NCI-H2196 (cell line): Measurements from ENCODE around the gene FBXO42.

Experiments used
- DNase-seq: peaks from one replicate; lab custom pipeline; 2025; ENCODE audit not compliant: unreplicated experiment; lab: John Stamatoyannopoulos, UW

The FBXO42 gene

DNA sequence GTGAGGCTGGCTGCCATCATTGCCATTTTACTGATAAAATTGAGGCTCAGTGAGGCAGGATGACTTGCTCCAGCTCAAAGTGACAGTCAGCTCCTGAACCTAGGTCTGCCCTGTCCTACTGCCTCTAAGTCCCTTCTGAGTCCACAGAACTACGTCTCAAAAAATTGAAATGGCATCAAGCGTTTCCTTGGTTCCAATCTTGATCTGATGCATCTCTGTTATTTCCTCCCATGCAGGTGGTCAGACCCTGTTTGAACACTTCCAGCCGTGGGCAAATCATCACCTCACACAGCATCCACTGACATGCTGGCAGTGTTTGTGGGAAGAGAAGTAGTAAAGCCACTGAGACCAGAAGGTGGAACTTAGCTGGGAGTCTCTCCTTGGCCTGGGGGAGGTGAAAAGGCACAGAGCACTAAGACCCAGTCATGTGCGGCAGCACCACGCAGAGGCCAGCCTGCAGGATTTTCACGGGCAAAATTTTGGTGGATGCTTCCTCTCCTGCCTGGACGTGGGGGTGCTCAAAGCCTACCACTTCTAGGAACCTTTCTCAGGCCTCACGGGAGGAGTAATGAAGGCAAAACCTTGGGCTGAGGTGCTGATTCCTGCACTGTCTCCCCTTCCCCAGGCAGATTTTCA is 107.5 kb downstream of the FBXO42 start:
- no peak for DNase-seq

DNA sequence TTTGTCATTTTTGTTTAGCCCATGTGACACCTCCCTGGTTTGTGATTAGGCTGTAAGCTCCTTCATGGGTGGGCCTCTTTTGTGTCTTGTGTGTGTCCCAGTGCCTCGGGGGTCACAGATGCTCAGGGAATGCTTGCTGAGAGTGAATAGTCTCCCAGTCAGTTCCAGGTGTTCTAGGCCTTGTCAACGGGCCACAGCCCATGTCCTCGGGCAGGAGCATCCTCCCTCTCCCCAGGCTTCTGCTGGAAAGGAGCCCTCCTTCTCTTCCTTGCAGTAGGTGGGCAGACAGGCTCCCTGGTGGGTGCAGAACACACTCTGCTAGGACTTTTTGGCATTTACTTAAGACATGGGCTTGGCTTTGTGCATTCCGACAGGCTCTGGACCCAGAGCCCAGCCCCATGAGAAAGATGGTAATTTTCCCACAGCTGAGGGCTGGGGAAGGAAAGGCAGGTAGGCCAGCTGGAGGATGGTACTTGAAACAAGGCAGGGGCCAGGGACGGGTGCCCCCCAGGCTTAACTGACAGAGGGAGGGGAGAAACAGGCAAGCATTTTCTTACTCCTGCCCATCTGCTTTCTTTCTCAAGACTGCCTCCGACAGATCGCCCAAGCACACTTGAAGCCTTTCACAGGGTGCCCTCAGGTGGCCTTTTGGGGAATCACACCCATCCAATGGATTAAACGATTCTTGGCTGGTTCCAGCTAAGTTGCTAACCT is 108.2 kb downstream of the FBXO42 start:
- peak; percentile 84 for DNase-seq

DNA sequence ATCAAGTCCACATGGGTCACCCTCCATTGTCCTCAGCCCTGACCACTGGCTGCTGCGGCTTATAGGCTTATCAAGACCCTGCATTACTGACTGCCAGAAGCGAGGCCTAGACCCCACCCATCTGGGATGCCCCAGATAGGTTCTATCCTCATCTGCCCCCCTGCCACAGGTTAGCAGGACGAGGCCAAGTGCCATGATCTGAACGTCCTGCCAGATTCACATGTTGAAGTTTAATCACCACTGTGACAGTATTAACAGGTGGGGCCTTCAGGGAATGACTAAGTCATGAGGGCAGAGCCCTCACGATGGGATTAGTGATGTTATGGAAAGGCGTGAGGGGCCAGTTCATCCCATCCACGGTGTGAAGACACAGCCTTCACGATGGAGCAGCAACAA is 109.1 kb downstream of the FBXO42 start:
- no peak for DNase-seq

DNA sequence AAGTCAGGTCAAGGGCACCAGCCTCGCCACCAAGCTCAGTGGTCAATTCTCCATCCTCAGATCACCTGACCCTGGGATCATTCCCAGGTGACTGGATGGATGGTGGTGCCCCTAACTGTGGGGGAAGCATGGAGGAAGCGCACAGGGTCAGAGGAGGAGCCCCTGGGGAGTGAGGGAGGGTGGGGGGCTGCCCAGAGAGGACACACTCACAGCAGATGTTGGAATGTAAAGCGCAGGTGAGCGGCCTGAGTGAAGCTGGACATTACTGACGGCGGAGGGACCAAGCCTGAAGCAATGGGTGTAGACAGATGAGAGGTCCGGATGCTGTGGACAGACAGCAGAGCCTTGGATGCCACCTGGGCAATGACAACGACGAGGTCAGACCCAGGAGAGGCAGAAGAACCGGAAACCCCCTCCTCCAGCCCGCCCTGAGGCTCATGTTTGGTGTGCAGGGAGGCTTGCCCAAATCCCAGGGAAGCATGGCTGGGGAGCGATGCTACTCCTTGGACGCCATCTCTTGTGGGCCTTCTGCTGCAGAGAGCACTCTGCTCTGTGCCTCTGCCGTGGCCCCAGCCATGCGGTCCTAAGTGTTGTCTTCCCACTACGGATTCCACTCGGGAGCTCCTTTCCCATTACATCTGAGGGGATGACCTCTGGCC is 109.6 kb downstream of the FBXO42 start:
- no peak for DNase-seq

- DNase-seq = no peak
Measured at GRCh38 chr1:16241221-16241708, 111.0 kb downstream of the FBXO42 start.

DNA sequence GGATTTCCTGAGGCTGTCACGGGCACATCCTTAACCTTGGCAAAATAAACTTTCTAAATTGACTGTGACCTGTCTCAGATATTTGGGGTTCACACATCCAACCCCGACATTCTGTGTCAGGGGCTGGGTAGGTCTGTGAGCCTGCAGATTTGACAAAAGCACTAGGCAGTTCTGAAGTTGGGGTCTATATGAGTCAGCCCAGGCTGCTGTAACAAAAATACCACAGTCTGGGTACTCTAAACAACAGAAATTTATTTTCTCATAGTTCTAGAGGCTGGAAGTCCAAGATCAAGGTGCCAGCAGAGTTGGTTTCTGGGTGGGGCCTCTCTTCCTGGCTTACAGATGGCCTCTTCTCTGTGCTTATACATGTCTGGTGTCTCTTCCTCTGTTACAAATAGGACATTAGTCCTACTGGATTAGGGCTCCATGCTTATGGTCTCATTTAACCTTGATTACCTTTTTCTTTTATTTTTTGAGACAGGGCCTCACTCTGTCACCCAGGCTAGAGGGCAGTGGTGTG is 112.2 kb downstream of the FBXO42 start:
- DNase-seq = no peak

DNA sequence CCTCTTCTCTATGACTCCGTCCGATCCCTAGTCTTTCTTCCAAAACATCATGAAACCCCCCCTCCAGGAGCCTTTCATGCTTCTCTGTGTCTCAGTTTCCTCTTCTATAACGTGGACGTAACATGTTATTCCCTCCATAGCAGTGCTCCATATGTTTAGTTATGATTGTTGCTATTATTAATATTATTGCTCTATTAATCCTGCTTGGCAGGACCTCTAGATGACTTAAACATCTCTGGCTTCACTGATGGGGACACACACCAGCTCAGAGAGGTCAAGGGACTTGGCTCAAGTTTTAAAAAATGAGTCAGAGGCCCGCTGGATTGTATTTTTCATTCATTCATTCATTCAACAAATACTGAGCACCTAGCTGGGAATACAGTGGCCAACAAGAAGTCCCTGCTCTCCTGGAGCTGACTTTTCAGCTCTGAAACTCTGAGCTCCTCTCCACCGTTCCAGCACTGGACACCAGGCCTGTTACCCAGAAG is 114.9 kb downstream of the FBXO42 start:
- DNase-seq = no peak

GRCh38 chr1:16236511-16237342 is 115.6 kb downstream of the FBXO42 start, which contains the start of gene CPLANE2:
TSS of gene CPLANE2 (minus strand) at chr1:16237183. CDS start at chr1:16236742, 441 bp downstream.
- DNase-seq = peak; percentile 97

GRCh38 chr1:16235944-16236510 is 116.3 kb downstream of the FBXO42 start:
- peak; percentile 72 for DNase-seq

- no peak for DNase-seq
Measured at GRCh38 chr1:16235347-16235746, 116.9 kb downstream of the FBXO42 start.

GRCh38 chr1:16233431-16233830 is 118.8 kb downstream of the FBXO42 start:
- DNase-seq = no peak

- DNase-seq = no peak
Measured at GRCh38 chr1:16232316-16232710, 120.0 kb downstream of the FBXO42 start.

DNA sequence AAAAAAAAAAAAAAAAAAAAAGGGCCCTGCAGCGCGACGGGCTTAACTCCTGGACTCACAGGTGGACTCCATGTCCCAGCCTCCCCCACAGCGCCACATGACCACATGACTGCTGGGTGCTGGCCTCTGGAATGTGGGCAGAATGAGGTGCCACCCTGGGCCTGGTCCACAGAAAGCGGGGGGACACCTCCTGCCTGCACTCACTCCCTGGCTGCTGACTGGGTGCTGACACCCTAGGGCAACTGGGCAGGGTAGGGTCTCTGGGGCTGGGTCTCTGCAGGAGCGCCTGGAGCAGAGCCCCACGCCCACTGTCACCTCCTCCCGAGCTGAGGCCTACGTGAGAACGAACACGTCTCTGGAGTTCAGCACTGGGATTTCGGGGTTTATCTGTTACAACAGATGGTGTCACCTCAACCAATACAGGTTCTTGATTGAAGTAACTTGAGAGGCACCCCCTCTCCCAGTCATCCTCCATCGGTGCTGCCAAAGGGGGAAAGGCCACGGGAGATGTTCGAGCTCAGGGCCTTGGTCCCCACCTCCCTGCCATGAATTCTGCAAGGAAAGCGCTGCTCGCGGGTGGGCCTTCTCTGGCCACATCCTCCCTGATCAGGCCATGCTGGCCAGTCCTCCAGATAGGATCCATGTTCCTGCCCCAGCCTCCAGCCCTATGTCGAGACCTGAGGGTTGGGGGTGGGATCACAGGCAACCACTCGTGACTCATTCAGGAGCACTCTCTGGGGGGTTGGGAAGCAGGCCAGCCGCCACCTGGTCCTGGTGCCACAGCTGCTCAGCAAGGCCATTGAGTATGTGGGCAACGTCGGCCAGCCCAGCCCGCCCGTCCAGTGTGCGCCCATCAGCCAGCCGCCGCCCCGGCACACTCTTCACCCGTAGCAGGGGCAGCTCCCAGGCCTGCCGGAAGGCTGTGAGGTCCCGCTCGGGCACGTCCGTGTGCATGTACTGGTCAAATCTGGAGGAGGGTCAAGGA is 120.7 kb downstream of the FBXO42 start:
- no peak for DNase-seq

GRCh38 chr1:16230744-16231143 is 121.5 kb downstream of the FBXO42 start:
- no peak for DNase-seq

DNA sequence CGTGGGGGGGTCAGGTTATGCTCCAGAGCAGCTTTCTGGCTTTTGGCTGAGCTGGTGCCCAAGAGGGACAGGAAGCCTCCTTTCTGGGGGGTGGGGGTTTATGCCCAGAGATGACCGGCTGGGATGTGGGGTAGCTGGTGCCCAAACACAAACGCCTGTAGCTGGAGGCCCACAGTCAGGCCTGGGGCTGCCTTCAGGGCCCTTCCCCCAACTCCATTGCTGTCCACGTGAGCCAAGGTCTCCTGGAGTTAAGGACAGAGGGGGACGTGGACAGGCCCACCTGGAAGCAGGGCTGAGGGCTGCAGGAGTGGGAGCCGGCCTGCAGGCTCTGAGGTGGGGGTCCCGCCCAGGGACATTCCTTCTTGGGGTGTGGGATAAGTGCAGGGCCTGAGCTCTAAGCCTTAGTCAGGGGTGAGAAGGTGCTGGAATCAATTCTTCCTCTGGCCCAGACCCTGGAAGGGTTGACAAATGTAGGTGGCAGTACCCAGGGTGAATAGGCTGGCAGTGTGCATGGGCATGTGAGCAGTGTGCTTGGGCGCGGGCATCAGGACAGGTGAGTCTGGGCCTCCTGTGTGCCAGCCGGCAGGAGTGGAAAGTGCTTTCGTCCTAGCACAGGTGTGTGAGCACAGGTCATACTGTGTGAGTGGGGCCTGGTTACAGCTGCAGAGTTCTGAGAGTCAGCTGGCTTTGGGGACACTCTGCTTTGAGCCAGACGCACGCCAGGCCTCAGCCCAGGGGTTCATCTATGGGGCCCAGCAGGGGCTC is 122.1 kb downstream of the FBXO42 start:
- DNase-seq = no peak

- DNase-seq = peak; percentile 37
Measured at GRCh38 chr1:16226490-16227179, 125.6 kb downstream of the FBXO42 start.

- DNase-seq = no peak
Measured at GRCh38 chr1:16226129-16226489, 126.2 kb downstream of the FBXO42 start.

- DNase-seq = no peak
Measured at GRCh38 chr1:16224472-16224871, 127.8 kb downstream of the FBXO42 start.
